ENCODE measurements around the gene FMN2. TPM values are rescaled to one million over a fixed set of nuclear protein-coding genes. Genes with fewer than 3 reads are reported as not detected.
"Not testable (repeated sequence)": the region's sequence is repeated elsewhere in the genome, so short reads cannot be mapped to it uniquely, and the experiment has no call there.

FMN2 gene
- polyA plus RNA-seq, 10 donors, result 0.36 to 1.2 (median 0.75) TPM

DNA sequence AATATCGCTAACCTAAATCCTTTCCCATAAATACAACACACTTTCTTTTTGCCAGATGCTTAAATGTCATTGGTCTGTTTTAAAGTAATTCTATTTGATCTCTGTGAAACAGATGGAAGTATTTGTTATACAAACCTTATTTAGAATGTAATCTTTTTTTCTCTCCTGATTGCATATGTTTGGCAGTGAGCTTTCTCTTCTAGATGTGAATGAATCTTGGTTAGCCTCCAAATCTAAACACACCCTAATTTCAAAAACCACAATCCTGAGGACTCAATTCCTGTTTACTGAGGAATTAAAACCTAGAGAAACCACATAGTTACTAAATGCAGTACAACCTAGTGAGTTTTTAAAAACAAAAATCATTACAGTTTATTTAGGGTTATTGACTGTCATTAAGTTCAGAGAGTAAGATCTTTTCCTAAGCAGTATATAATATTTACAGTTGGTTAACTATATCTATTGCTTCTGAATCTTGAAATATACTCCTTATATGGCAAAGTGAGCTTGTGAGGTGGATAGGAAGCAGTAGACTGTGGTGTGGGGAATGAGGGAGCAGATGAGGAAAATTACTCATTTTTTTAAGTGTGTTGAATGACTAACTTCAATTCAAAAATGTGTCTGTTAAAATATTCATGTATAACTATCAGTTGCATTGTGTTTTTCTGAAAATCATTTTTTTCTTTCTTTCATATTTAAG, 218.7 kb downstream of the FMN2 start:
- DNase-seq, result peak in 2 of 3 donors; percentile 26 to 72

DNA sequence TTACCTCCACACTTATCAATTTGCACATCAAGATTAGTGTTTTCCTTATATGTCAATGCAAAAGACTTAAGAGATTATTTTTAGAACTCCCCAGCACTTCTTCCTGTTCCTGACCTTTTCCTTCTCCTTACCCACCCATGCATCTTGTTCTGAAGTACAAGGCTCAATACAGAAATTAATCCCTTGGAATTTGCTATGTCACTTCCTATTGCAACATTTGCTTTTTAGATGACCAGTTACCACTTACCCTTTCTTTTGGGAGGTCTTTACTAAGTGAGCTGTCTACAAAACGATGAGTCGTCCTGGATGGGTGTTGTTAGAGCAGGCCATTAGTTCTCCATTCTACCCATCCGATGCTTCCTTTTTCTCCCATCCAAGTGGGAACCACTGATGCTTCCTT, 221.2 kb downstream of the FMN2 start:
- DNase-seq, result peak in 1 of 3 donors; percentile 79

DNA sequence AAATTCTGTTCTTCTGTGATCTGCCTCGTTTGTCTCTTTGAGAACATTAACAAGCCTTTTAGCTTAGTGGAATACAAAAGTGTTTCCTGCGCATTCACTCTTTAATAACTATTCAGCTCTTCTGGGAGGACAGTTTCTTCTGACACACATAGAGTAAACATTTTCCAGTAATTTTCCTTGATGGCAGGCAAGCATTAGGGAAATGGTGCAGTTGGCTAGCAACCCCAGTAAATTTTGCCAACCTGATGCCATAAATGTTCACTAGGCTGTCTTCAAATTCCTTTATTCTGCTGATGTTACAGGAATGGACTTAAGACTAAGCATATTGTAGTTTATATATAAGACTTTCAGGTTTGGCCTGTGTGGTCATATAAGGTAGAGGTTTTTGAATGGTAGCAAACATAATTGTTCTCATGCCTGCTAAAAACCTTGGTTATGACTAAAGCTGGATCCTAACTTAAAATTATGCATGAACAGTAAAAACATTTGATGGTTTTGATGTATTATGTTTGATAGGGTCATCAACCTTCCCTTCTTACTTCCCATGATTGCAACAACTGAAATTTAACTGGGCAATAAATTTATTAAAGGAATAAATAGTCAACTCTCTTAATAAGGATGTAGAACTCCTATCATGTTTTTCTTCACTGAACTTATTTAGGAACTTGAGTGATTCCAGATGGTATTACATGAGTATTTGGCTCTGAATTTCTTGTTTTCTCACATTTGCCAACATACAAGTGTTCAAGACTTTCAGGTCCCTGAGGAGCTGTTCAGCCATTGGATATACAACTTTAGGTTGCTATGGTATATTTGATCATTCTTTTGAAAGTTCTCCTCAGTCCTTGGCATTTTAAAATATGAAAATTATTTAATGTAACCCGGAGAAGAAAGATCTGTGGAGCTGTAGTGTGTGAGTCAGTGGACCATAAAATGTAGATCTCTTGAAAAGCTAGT, 223.4 kb downstream of the FMN2 start:
- peak; percentile 48 to 78 (median 61) for DNase-seq

DNA sequence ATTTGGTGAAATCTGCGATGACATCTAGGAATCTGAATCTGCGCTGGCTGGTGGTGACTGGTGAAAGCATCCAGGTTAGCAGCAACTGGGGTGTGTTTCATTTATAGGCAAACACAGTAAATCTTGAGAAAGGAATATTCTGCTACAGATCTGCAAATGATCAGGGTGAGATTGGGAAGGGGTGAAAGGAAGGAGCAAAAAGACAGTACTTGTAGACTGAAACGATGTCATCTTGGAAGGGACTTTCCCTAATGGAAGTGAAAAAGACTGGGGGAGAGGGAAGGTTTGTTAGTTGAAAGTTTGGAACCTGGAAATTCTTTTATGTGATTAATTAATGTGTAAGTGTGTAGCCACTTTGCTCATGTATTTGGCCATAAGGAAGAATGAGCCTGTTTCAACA, 228.3 kb downstream of the FMN2 start:
- no peak for DNase-seq

DNA sequence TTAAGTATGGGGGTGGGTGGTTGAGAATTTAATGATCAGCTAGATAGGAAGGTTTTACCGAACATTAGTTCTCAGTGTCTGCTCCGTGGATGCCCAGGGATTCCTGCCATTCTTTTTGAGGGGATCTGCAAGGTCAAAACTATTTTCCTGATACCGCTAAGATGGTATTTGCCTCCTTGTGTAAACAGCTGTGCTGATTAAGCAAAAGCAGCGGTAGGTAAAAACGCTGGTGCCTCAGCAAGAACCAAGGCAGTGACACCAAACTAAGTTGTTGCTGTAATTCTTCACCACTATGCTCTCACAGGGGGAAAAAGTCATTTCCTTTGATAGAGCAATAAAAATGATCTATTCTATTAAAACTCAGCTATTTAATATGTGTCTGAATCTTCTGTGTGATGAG, 229.0 kb downstream of the FMN2 start:
- no peak for DNase-seq

DNA sequence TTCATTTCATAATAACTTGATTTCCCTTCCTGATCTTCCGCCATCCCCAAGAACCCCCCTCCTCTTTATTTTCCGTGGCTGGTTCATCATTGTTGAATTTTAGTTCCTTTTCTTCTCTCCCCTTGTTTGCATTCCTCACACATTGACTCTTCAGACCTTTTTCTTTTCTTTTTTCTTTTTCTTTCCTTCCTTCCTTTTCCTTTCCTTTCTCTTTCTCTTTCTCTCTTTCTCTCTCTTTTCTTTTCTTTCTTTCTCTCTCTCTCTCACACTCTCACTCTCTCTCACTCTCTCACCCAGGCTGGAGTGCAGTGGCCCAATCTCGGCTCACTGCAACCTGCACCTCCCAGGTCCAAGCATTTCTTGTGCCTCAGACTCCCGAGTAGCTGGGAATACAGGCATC, 231.3 kb downstream of the FMN2 start:
- no peak for DNase-seq

DNA sequence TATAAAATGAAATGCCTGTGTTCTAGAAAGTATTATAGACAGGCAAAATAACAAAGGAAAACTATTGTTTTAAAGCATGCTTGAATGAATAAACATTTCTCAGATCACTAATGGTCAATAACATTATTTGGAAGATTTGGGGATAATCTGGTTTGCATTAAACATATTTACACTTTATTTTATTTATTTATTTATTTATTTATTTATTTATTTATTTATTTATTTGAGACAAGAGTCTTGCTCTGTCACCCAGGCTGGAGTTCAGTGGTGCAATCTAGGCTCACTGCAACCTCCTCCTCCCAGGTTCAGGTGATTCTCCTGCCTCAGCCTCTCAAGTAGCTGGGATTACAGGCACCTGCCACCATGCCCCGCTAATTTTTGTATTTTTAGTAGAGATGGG, 236.7 kb downstream of the FMN2 start:
- DNase-seq, result not testable (repeated sequence)

DNA sequence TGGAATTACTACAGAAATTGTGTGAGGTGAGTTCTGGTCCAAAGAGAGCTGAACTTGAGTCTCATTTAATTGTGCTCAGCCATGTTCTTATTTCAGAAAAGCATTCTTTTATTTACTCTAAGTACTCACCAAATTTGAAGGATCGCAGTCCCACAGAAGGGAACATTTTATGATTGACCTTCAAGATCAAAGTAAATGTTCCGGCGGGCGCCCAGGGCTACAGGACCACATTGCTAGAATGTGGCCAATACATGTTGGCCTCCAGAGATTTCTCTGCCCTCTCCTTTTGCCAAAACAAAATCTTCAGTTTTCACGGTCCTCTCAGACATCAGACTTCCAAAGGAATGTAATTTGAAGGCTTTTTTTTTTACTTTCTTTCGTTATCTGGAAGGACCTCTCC, 237.8 kb downstream of the FMN2 start:
- no peak for DNase-seq

DNA sequence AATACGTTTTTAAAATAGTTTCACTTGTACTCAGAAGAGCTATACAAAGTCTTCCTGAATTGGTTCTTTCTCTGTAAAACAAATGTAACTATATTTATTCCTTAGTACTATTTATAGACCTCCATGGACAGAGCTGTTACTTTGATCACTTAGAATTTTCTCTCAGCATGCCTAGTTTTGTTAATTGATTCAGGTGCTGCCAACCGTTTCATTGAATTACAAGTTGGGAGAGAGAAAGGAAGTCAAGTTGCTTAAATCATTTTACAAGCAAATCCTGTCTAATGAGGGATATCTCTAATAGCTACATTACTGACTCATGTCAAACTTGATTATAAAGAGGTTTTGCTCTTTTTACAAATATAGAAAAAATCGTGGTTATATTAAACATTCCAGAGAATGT, 241.0 kb downstream of the FMN2 start:
- DNase-seq, result no peak

DNA sequence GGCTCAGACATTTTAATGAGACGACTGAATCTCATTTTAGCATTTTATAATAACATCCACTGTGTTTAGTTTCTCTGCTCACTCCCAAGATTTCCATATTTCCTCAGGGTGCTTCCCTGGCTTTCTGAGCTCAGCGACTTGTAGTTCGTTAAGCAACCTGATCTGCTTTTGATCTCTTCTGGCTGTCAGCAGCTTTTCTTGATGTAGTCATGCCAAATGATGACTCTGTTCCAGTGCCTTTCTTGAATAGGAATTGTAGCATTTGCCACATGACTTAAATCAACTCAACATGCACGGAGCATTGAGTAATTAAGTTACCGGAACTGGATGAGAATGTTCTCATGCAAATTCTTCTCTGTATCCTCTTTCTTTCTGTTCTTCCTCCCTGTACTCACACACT, 246.1 kb downstream of the FMN2 start:
- peak; percentile 32 to 80 (median 47) for DNase-seq

DNA sequence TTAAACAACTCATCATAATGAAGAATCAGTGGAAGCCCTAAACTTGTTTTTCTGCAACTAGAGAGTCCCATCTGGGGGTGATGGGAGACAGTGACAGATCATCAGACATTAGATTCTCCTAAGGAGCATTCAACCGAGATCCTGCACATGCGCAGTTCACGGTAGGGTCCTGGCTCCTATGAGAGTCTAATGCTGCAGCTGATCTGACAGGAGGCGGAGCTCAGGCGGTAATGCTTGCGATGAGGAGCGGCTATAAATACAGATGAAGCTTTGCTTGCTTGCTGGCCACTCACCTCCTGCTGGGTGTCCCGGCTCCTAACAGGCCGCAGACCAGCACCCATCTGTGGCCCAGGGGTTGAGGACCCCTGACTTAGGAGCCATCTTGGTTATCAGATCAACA, 247.2 kb downstream of the FMN2 start:
- no peak for DNase-seq

DNA sequence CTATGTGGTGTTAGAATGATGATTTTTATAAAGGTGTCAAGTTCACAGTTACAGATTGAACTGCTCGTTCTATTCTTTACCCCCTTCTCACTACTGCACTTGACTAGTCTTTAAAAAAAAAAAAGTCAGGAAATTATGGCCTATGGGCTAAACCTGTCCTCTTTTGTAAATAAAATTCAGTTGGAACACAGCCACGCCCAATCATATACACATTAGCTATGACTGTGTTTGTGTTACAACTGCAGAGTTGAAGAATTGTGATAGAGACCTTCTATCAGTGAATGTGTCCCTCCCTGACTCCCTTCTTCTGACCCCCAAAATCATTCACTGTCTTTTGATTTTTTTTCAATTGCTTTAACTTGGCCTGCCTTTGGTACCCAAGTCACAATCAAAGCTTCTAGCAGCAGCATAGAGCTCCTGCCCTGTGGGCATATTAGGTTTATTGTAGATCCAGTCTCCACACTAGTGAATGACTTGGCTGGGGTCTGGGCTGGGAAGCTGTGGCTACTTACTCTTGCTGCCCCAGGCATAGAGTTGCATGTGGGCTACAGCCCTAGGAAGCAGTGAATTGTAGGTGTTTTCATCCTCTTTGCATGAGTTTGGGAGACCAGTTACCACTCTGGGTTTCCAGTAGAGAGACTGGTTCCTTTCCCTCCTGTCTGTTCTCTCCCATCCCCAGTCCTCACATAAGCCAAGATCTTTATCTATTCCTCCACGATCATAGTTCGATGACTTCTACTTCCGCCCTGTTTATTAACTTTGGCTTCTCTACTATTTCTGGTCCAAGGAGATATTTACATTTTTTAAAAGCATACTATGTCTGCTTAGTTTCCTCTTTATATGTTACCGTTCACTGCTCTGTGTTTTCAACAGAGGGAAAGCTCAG, 249.9 kb downstream of the FMN2 start:
- DNase-seq, result no peak

DNA sequence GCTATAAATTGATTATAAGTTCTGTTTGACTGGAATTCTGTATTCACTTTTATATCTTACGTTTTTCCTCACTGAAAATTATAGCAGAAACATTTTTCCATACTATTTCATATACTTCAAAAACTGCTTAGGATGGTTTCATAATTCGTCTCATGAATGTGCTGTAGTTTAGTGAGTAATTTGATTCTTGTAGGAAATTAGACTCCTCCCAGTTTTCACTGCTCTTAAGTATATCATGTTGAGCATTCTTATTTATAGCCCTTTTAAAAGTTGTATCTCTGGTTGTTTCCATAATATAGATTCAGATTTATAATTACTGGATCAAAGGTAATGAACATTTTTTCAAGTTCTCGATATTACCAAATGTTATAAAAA, 250.6 kb downstream of the FMN2 start:
- no peak for DNase-seq

DNA sequence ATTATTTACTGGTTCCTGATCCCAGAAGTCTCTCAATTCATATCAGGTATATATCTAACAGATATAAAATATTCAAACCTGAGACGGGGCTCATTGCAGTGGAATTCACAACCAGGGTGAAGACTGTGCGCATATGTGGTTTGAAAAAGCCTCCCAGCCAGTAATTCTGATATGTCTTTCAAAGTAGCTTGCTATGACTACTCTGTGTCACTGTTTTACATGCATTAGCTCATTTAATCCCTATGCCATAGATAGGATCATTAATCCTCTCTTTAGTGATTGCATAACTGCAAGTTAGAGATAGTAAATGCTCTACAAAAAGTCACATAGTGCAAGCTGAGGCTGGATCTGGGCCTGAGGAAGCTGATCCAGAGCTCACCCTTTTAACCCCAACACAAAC, 251.4 kb downstream of the FMN2 start:
- DNase-seq, result no peak

DNA sequence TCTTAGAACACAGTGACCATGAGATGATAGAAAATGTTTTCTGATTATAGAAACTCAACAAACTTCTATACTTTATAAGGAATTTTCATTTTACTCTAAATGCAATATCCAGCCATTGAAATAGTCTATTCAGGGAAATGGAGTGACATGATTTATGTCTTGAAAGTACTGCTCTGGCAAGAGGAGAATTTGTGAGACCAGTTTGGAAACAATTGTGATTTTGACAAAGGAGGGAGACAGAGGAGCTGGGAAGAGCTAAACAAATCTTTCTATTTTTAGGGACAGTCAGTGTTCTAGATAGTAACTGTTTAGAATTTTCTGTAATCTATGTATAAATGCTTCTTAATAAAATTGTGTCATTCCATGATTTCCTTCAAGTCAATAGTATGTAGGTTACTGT, 252.3 kb downstream of the FMN2 start:
- peak in 2 of 3 donors; percentile 13 to 45 for DNase-seq

DNA sequence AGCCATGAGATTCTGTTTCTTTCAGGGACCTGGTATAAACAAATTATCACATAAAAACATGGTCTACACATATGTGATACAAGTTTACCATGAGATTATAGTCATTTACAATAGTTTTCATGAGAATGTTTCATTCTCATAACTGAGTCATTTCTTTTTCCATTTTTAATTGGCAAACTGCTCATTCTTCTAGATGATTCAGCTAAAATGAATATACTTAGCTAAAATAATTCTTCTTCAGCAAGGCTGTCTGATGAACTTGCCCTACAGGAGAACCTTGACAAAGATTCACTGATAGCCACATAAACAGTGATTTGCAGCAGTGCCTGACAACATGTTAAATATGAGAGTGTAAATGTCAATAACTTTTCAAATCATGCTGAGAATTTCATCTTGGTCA, 253.2 kb downstream of the FMN2 start:
- peak in 1 of 3 donors; percentile 25 for DNase-seq

DNA sequence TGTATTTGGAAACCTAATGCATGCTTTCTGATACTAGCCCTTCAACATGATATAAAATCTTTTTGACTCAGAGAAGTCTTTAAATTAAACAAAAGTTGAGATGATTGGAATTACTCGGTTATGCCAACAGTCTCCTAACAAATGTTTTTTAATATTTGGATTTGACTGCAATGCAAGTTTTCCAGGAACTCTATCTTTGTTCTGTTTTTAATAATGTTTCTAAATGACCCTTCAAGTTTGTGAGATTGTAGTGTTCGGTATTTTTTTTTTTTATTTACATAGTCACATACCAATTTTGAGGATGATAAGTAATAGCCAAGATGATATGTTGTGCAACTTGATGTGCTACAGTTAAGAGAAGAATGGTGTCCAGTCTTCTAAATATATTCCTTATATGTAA, 258.0 kb downstream of the FMN2 start:
- DNase-seq, result no peak

DNA sequence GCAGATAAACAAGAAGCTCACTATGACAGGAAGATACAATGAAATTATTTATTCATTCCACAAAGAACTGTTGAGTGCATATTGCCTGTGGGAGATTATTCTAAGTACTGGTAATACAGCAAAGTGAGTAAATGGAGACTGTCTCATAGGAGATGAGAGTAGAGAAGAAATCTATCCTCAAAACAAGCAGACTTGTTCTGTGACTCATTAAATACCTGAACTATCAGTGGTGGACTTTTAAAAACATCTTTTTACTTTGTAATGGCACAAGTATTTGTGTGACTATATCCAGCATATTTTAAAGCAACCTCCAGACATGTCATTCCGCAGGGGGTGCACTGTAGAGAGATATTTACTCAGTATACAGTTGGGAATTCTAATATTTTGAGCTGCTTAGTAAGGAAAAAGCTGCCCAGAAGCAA, 259.2 kb downstream of the FMN2 start:
- DNase-seq, result peak in 1 of 3 donors; percentile 84

DNA sequence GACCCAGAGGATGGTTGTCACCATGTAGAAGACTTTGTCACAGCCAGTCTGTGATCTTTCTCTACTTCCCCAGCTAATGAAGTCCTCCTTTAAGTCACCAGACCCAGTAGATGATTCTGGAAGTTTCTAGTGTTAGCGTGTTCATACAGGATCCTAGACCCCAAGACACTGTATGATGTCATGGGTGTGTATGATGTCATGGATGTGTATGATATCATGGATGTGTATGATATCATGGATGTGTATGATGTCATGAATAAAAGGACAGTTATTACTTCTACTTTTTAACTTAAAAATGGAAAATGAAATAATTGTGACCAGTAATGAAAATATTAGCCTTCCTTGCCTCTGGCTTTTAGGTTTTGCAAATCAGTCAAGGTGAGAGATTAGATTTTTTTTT, 260.0 kb downstream of the FMN2 start:
- no peak for DNase-seq

DNA sequence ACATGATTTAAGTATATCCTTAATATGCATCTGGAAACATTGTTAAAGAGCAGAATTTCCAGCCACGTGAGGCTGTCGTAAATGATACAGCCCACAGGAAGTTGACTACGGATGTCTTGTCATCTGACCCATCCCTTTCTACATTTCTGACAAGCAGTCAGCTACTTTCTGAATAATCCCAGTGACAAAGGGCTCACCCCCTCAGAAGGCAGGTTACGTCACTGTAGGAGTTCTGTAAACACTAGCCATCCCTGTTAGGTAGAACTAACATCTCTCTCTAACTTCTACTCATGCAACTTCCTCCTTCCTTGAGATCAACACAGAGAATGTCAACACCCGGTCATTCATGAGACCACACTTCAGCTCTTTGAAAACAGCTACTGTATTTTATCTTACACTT, 261.1 kb downstream of the FMN2 start:
- DNase-seq, result peak in 1 of 3 donors; percentile 18

DNA sequence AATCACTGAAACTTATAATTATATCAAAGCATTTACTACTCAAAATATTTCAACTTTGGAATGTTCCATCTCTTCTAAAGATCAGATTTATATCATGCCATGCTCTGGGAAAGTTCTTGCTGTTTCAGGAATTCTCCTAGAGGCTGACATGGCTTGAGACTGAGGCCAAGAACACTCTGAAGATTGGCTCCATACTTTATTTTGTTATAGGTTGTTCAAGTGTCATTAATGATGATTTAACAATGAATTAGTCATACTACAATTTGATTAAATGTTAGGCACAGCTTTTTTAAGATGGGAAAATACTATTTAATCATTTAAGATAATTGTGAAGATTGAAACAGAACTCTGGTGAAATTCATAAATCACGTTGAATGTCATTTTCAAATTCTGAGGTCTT, 264.9 kb downstream of the FMN2 start:
- DNase-seq, result no peak

DNA sequence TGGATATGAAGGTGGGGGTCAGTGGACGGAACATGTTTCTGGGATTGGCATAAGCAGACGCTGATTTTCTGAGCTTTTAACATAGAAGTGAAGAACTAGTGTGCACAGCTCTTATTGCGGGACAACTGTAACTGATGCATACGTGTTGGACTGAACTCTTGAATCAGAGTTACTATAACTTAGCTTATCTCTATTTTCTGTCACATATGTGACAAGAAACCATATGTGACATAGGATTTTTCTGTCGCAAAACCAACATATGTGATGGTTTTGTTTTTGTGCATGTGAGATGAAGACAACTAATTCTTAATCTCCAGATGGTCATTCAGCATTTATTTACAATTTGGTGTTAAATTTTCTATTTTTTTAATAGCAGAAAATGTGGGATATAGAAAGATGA, 270.4 kb downstream of the FMN2 start:
- DNase-seq, result no peak

All from muscle of back (tissue), 11 donors.